Endothelial cell of umbilical vein (primary cell): ENCODE data around the gene PBOV1. TPM values are rescaled to one million over a fixed set of nuclear protein-coding genes. Genes with fewer than 3 reads are reported as not detected.

Source experiments
- BruUV-seq: library from RNA; stranded (reverse); fragments of 400-500 nt; replicated peaks from 2 replicates; lab custom pipeline; 2021; lab: Mats Ljungman, UMichigan
- CTCF ChIA-PET: fragments of 300-600, 350-600 bp; sonication (Branson Sonifier 250); formaldehyde crosslinking; loops from one replicate; lab custom pipeline; 2021; ENCODE audit warnings: antibody characterized with exemption, inconsistent platforms; lab: Charles Lee
- POLR2A ChIA-PET: fragments of 300-600, 350-600 bp; sonication (Branson Sonifier 250); formaldehyde crosslinking; loops from one replicate; lab custom pipeline; 2021; ENCODE audit warnings: antibody characterized with exemption, inconsistent platforms; lab: Charles Lee
- DNase-seq: peaks from one replicate; pipeline ENCODE4 v3.0.0-alpha.2; 2011; ENCODE audit warnings: low read depth, low spot score
- FAIRE-seq: peaks from 2 replicates; lab custom pipeline; 2011; peaks lifted over from hg19 to GRCh38; lab: Jason Lieb, UNC
- H2AFZ ChIP-seq: 2 replicates; pipeline ENCODE4 v1.6.0; 2012; ENCODE audit warnings: low read depth, low read length, control low read depth, inconsistent platforms
- H3K27ac ChIP-seq: 2 replicates; pipeline ENCODE4 v1.5.1; 2011; ENCODE audit warnings: low read depth, mild to moderate bottlenecking, control low read depth, low read length, moderate library complexity; ENCODE audit not compliant: insufficient read depth
- H3K27me3 ChIP-seq, 2 experiments: 2 replicates each; pipeline versions ENCODE4 v1.6.0 to v1.6.1; 2011; ENCODE audit warnings: low read length in 2 of 2, mixed read lengths in 1 of 2; ENCODE audit not compliant: control insufficient read depth in 2 of 2, insufficient read depth in 2 of 2
- H3K36me3 ChIP-seq, 2 experiments: 2 replicates in 1 of 2; 3 replicates in 1 of 2; pipeline ENCODE4 v1.5.1; 2011; ENCODE audit warnings: low read length in 2 of 2, mild to moderate bottlenecking in 1 of 2, moderate library complexity in 1 of 2; ENCODE audit not compliant: control insufficient read depth in 2 of 2, insufficient read depth in 2 of 2; ENCODE audit errors: extremely low read depth in 1 of 2
- H3K4me1 ChIP-seq: 3 replicates; pipeline ENCODE4 v1.5.1; 2011; ENCODE audit warnings: mild to moderate bottlenecking, low read length; ENCODE audit not compliant: control insufficient read depth, insufficient read depth; ENCODE audit errors: extremely low read depth
- H3K4me2 ChIP-seq: 2 replicates; pipeline ENCODE4 v1.6.1; 2011; ENCODE audit warnings: low read length, control low read depth, mixed read lengths; ENCODE audit not compliant: insufficient read depth
- H3K4me3 ChIP-seq, 3 experiments: fragments of 200-600 bp in 1 of 3; sonication (generic), shearing (Covaris generic) in 1 of 3; replicated peaks in 1 of 3; 2 replicates each; pipeline ENCODE4 v1.5.1; 2011 to 2016; ENCODE audit warnings: control low read depth in 3 of 3, low read length in 3 of 3, mild to moderate bottlenecking in 2 of 3, inconsistent platforms in 1 of 3, low read depth in 1 of 3, moderate library complexity in 1 of 3; ENCODE audit not compliant: insufficient read depth in 1 of 3
- H3K79me2 ChIP-seq: 2 replicates; pipeline ENCODE4 v1.6.0; 2012; ENCODE audit warnings: low read length, inconsistent platforms; ENCODE audit not compliant: control insufficient read depth, insufficient read depth
- H3K9ac ChIP-seq: replicated peaks from 2 replicates; pipeline ENCODE3; 2011; ENCODE audit warnings: low read length, control low read depth; ENCODE audit not compliant: insufficient read depth; ENCODE audit errors: extremely low read depth
- H3K9me1 ChIP-seq: replicated peaks from 3 replicates; pipeline ENCODE4 v1.6.0; 2011; ENCODE audit warnings: mild to moderate bottlenecking, low read length; ENCODE audit not compliant: control insufficient read depth, insufficient read depth; ENCODE audit errors: extremely low read depth
- H3K9me3 ChIP-seq: replicated peaks from 2 replicates; pipeline ENCODE4 v1.5.1; 2012; ENCODE audit warnings: low read length, inconsistent platforms; ENCODE audit not compliant: control insufficient read depth, insufficient read depth
- H4K20me1 ChIP-seq: replicated peaks from 2 replicates; pipeline ENCODE3; 2011; ENCODE audit warnings: mild to moderate bottlenecking, low read length; ENCODE audit not compliant: control insufficient read depth, insufficient read depth; ENCODE audit errors: extremely low read depth
- EZH2 ChIP-seq: IDR thresholded peaks from 2 replicates; pipeline ENCODE4 v1.6.1; 2012; ENCODE audit warnings: borderline replicate concordance, low read depth, mild to moderate bottlenecking, moderate library complexity, low read length, inconsistent platforms; ENCODE audit not compliant: severe bottlenecking
- FOS ChIP-seq: IDR thresholded peaks from 2 replicates; pipeline ENCODE4 v1.6.1; 2011; ENCODE audit warnings: mild to moderate bottlenecking, low read length, moderate library complexity, borderline replicate concordance; ENCODE audit not compliant: insufficient read depth
- GATA2 ChIP-seq: IDR thresholded peaks from 2 replicates; pipeline ENCODE4 v1.7.0; 2011; ENCODE audit warnings: low read depth, mild to moderate bottlenecking, moderate library complexity, mixed read lengths, low read length; ENCODE audit not compliant: insufficient read length, insufficient read depth
- JUN ChIP-seq: IDR thresholded peaks from 2 replicates; pipeline ENCODE4 v1.6.1; 2011; ENCODE audit warnings: borderline replicate concordance, low read depth; ENCODE audit not compliant: insufficient read length, insufficient read depth
- MAX ChIP-seq: IDR thresholded peaks from 2 replicates; pipeline ENCODE4 v1.6.1; 2011; ENCODE audit not compliant: insufficient read depth, insufficient read length
- MYC ChIP-seq: IDR thresholded peaks from one replicate; pipeline ENCODE4 v1.6.1; 2011; ENCODE audit warnings: mild to moderate bottlenecking, low read depth, low read length
- POLR2A ChIP-seq: IDR thresholded peaks from 2 replicates; pipeline ENCODE4 v1.6.1; 2012; ENCODE audit warnings: low read depth, mild to moderate bottlenecking, control low read depth, low read length
- POLR2AphosphoS5 ChIP-seq: IDR thresholded peaks from 2 replicates; pipeline ENCODE4 v1.6.1; 2012; ENCODE audit warnings: low read depth, mild to moderate bottlenecking, control low read depth, low read length, moderate library complexity; ENCODE audit not compliant: insufficient read depth
- dilution Hi-C: fragments of 300-500 bp; cut with MboI; formaldehyde crosslinking; loops from one replicate; pipeline ENCODE4 v1.15.0; 2019; ENCODE audit warnings: low sequenced_read_pairs; ENCODE audit not compliant: extremely low pct_ligation_motif_present
- intact Hi-C: fragments of 100-400 bp; cut with micrococcal nuclease; formaldehyde crosslinking; loops from one replicate; pipeline ENCODE4 v1.10.0; 2022
- polyA plus RNA-seq, 4 experiments: library from polyadenylated mRNA; depleted of rRNA in 3 of 4; stranded (reverse) in 3 of 4; unstranded in 1 of 4; fragments of >200 nt; gene quantifications; 2 replicates each; pipeline versions ENCODE4 v1.2.1 to v1.2.3, GENCODE V29; 2011 to 2012; ENCODE audit warnings: missing spikeins in 1 of 4
- total RNA-seq: library from RNA; stranded (reverse); gene quantifications from 2 replicates; pipeline ENCODE4 v1.2.3, GENCODE V29; 2021
- TF ChIP-seq, protein P1 (sequence below), 2 donors: IDR thresholded peaks; 1 replicate in 1 of 2; 2 replicates in 1 of 2; pipeline ENCODE4 v1.5.1; 2011; ENCODE audit warnings: low read length in 2 of 2, mild to moderate bottlenecking in 2 of 2, moderate library complexity in 2 of 2, control low read depth in 1 of 2, inconsistent platforms in 1 of 2, low read depth in 1 of 2; ENCODE audit not compliant: insufficient read depth in 1 of 2; ENCODE audit errors: extremely low read depth in 1 of 2

PBOV1 gene
- total and polyA plus RNA-seq, 2 donors (not counting 3 experiments of a cell fraction or from before 2014, with no cell fraction given), result not detected

DNA sequence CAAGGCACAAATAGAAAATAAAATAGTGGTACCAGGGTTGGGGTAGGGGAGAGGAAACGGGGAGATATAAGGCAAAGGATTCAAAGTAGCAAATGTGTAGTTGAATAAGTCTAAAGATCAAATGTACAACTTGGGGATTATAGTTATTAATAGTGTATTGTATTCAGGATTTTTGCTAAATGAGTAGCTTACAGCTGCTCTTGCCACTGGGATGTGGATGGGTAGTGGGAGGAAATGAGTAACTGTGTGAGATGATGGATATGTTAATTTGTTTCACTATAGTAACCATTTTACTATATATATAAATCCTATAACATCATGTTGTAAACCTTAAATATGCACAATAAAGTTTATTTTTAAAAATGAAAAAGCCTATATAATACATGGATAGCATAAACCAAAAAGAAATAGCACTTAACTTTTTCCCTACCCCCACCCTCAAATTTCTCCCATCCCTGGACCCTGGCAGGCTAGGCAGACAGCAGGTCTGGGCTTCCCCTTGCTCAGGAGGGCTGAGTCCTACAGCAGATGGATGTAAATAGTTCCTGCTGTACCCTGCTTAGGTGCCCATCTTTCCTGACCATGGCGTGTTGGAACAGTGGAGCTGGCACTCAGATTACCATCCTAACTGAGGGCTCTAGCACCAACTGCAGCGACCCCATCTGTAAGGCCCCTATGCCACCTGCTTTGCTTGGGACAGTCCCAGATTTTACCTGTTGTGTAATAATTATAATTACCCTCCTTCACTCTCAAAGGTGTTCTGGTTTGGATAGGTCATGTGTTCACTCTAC is 28.6 kb upstream of the PBOV1 start:
- H3K79me2 ChIP-seq, result no peaks in the 10 kb centered on the region
- no peaks in the 10 kb centered on the region for H3K9me3 ChIP-seq
- no peaks in the 10 kb centered on the region for H3K36me3 ChIP-seq
- dilution Hi-C loops (no loop called here), intact Hi-C loops (no loop called here)
- no peak overlapping the region for H3K9ac ChIP-seq
- H2AFZ ChIP-seq, result no peak overlapping the region
- H3K4me2 ChIP-seq, result no peak overlapping the region
- DNase-seq (peak; percentile 15), FAIRE-seq (peak; percentile 26)
- POLR2A ChIA-PET, result no interaction called here
- H4K20me1 ChIP-seq, result no peaks in the 10 kb centered on the region
- H3K9me1 ChIP-seq, result no peaks in the 10 kb centered on the region
- peaks cover 4% of the 10 kb centered on the region for H3K4me1 ChIP-seq
- no peaks in the 10 kb centered on the region for H3K27me3 ChIP-seq
- no peak overlapping the region for H3K27ac ChIP-seq
- no peak overlapping the region for H3K4me3 ChIP-seq
- TF ChIP-seq POLR2A (no peak), JUN (peak; percentile 33), FOS (peak; percentile 51), POLR2AphosphoS5 (no peak), MYC (no peak), GATA2 (no peak), MAX (no peak), EZH2 (no peak)
- TF ChIP-seq, protein P1, sequence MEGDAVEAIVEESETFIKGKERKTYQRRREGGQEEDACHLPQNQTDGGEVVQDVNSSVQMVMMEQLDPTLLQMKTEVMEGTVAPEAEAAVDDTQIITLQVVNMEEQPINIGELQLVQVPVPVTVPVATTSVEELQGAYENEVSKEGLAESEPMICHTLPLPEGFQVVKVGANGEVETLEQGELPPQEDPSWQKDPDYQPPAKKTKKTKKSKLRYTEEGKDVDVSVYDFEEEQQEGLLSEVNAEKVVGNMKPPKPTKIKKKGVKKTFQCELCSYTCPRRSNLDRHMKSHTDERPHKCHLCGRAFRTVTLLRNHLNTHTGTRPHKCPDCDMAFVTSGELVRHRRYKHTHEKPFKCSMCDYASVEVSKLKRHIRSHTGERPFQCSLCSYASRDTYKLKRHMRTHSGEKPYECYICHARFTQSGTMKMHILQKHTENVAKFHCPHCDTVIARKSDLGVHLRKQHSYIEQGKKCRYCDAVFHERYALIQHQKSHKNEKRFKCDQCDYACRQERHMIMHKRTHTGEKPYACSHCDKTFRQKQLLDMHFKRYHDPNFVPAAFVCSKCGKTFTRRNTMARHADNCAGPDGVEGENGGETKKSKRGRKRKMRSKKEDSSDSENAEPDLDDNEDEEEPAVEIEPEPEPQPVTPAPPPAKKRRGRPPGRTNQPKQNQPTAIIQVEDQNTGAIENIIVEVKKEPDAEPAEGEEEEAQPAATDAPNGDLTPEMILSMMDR (IDR thresholded peaks at IDR 0.05; ENCODE audit: extremely low read depth in 1 of 2, insufficient read depth in 1 of 2, low read depth in 1 of 2, low read length in 2 of 2), result no peak
- CTCF ChIA-PET, result interaction anchor here (1.0 to 2.3 kb wide), 4 partner anchors 11 to 24 kb away, joined by 3 to 10 read pairs (median 4); no protein-coding TSS in a partner anchor
- BruUV-seq, result no TSS peak
